Heart right ventricle (tissue), 16 donors: ENCODE measurements around the gene SORL1-AS1.

Experiments
- ATAC-seq, 8 donors: fragments of 200-7000 bp; cut with Tn5 transposase; one replicate each; pipeline ENCODE4 v1.9.1; 2020; ENCODE audit warnings: mild to moderate bottlenecking in 8 of 8, moderate library complexity in 8 of 8, moderate number of reproducible peaks in 1 of 8
- DNase-seq, 2 donors: peaks; one replicate each; pipeline ENCODE4 v3.0.0-alpha.2; 2020
- H3K27ac ChIP-seq, 10 donors: fragments of 200-600 bp; sonication (generic) in 2 of 10; one replicate each; pipeline versions ENCODE4 v1.5.0 to v1.8.0; 2020 to 2022; ENCODE audit warnings: mild to moderate bottlenecking in 3 of 10
- H3K27me3 ChIP-seq, 7 donors: fragments of 200-600 bp; one replicate each; pipeline ENCODE4 v1.8.0; 2021 to 2022; ENCODE audit warnings: mild to moderate bottlenecking in 2 of 7
- H3K36me3 ChIP-seq, 9 donors: fragments of 200-600 bp; sonication (generic) in 1 of 9; one replicate each; pipeline versions ENCODE4 v1.5.0 to v1.8.0; 2020 to 2022; ENCODE audit warnings: mild to moderate bottlenecking in 2 of 9
- H3K4me1 ChIP-seq, 9 donors: fragments of 200-600 bp; sonication (generic) in 1 of 9; one replicate each; pipeline versions ENCODE4 v1.5.0 to v1.8.0; 2020 to 2022; ENCODE audit warnings: mild to moderate bottlenecking in 4 of 9
- H3K4me3 ChIP-seq, 10 donors: fragments of 200-600 bp; sonication (generic) in 2 of 10; one replicate each; pipeline versions ENCODE4 v1.5.0 to v1.8.0; 2020 to 2022; ENCODE audit warnings: mild to moderate bottlenecking in 7 of 10, moderate library complexity in 2 of 10
- H3K9me3 ChIP-seq, 11 donors: fragments of 200-600 bp in 10 of 11; sonication (generic) in 2 of 11; one replicate each; pipeline versions ENCODE4 v1.5.0 to v1.8.0; 2013 to 2022; ENCODE audit warnings: mild to moderate bottlenecking in 2 of 11, control low read depth in 1 of 11, moderate library complexity in 1 of 11
- CTCF ChIP-seq, 9 donors: fragments of 200-600 bp; sonication (generic) in 2 of 9; IDR thresholded peaks; one replicate each; pipeline versions ENCODE4 v1.5.0 to v1.8.0; 2021 to 2022; ENCODE audit warnings: antibody characterized with exemption in 9 of 9, mild to moderate bottlenecking in 5 of 9, moderate library complexity in 1 of 9
- WGBS, 2 donors: extraction: QIAGEN DNeasy Blood & Tissue Kit; methylation state at CpG; one replicate each; pipeline ENCODE4 v1.1.7; 2013; ENCODE audit warnings: inconsistent platforms in 1 of 2; 5-methylcytosine and 5-hydroxymethylcytosine counted together
- intact Hi-C, 10 donors: fragments of 100-400 bp; cut with DNase I; formaldehyde crosslinking; loops; one replicate each; pipeline versions ENCODE4 v1.11.1 to v1.14.2; 2022
- donor health status: Arrhythmogenic right ventricular cardiomyopathy.
- donor health status: ischemic (EF 13 %, LVEDD 7.1; RV severe dilation, severe dysfunction).
- donor health status: healthy with polysubstance abuse.
- donor health status: DM: no; HTN: yes; CAD: no.
- donor health status: DM: no; HTN: no; CAD: no.
- donor health status: ischemic (EF 25% LVEDD 6.9; RV normal size, moderate dysfunction).
- donor health status: ischemic (EF 25% LVEDD 5.7; RV mildly dilated, moderate dysfunction).
- donor health status: healthy.
- donor health status: DM: yes; HTN: yes; CAD: no.
- donor health status: Ischemic cardiomyopathy.
- donor health status: ischemic (EF 35%, LVEDD 5.7; RV mildly dilated, moderate dysfunction).
- donor health status: nonischemic (EF 11% LVEDD 7.7; RV severe dilation, severe dysfunction).
- donor health status: DM: yes; HTN: yes; CAD: no.
- donor health status: PGD.
- donor health status: ischemic (EF 29% LVEDD 5.4; RV normal size, mild dysfunction).
- donor health status: nonischemic (EF 23%, LVEDD 6.1; RV moderate dilation, normal function).

The SORL1-AS1 gene

GRCh38 chr11:121405646-121406045, 47.1 kb downstream of the SORL1-AS1 start:
- peaks cover 0 to 20% (median 0%) of the 10 kb centered on the region in 11 donors for H3K9me3 ChIP-seq
- TF ChIP-seq CTCF (IDR thresholded peaks at IDR 0.05), result no peak
- H3K4me1 ChIP-seq, result peaks cover 0 to 8% (median 0%) of the 10 kb centered on the region in 9 donors
- intact Hi-C loops, result no loop called here
- no peak overlapping the region for H3K4me3 ChIP-seq
- DNase-seq, result no peak
- no peaks in the 10 kb centered on the region for H3K36me3 ChIP-seq
- H3K27ac ChIP-seq, result peak overlapping the region in 1 of 10 donors; percentile 68
- no peak for ATAC-seq
- 85 to 91% methylated on average over 1 of the region's 1 CpG for WGBS, 2 donors
- H3K27me3 ChIP-seq, result no peaks in the 10 kb centered on the region

- TF ChIP-seq CTCF (IDR thresholded peaks at IDR 0.05), result no peak
- Histone ChIP-seq H3K27ac (no peak overlapping the region), H3K9me3 (no peaks in the 10 kb centered on the region), H3K36me3 (no peaks in the 10 kb centered on the region), H3K4me3 (no peak overlapping the region), H3K27me3 (no peaks in the 10 kb centered on the region), H3K4me1 (peaks cover 0 to 12% (median 0%) of the 10 kb centered on the region in 9 donors)
- ATAC-seq (no peak), DNase-seq (no peak)
- 84 to 90% methylated on average over 4 of the region's 4 CpGs for WGBS, 2 donors
- intact Hi-C loops, result no loop called here
Observed at GRCh38 chr11:121394785-121395184, 58.0 kb downstream of the SORL1-AS1 start.

GRCh38 chr11:121393855-121394254, 58.9 kb downstream of the SORL1-AS1 start:
- H3K27ac ChIP-seq, result no peak overlapping the region
- no peak overlapping the region for H3K4me3 ChIP-seq
- no peak for ATAC-seq
- 82 to 87% methylated on average over 4 of the region's 4 CpGs for WGBS, 2 donors
- peaks cover 0 to 21% (median 6%) of the 10 kb centered on the region in 9 donors for H3K4me1 ChIP-seq
- H3K36me3 ChIP-seq, result no peaks in the 10 kb centered on the region
- no peak for DNase-seq
- H3K27me3 ChIP-seq, result no peaks in the 10 kb centered on the region
- H3K9me3 ChIP-seq, result no peaks in the 10 kb centered on the region
- intact Hi-C loops, result no loop called here
- no peak for TF ChIP-seq CTCF (IDR thresholded peaks at IDR 0.05)

GRCh38 chr11:121391914-121392313, 60.9 kb downstream of the SORL1-AS1 start:
- WGBS, 2 donors, result 59 to 67% methylated on average over 7 of the region's 7 CpGs
- Histone ChIP-seq H3K4me1 (peaks cover 0 to 32% (median 6%) of the 10 kb centered on the region in 9 donors), H3K9me3 (peaks cover 0 to 5% (median 0%) of the 10 kb centered on the region in 11 donors), H3K27ac (no peak overlapping the region), H3K4me3 (no peak overlapping the region), H3K36me3 (no peaks in the 10 kb centered on the region), H3K27me3 (no peaks in the 10 kb centered on the region)
- DNase-seq, result no peak
- ATAC-seq, result peak in 2 of 8 donors; percentile 38 to 54
- TF ChIP-seq CTCF (IDR thresholded peaks at IDR 0.05), result no peak
- intact Hi-C loops, result no loop called here
